GM12891 (cell line): ENCODE measurements around the gene FGF14.

Experiments
- POLR2A ChIP-seq: IDR thresholded peaks from 2 replicates; pipeline ENCODE4 v1.6.1; 2011; ENCODE audit warnings: low read depth, low read length, control low read depth
- POLR2AphosphoS5 ChIP-seq: IDR thresholded peaks from 2 replicates; pipeline ENCODE4 v1.6.1; 2011; ENCODE audit warnings: low read depth, low read length, control low read depth
- POU2F2 ChIP-seq: IDR thresholded peaks from 2 replicates; pipeline ENCODE4 v1.6.1; 2011; ENCODE audit warnings: low read depth, mild to moderate bottlenecking, control low read depth, low read length, moderate library complexity
- TAF1 ChIP-seq: IDR thresholded peaks from 2 replicates; pipeline ENCODE4 v1.6.1; 2011; ENCODE audit warnings: low read depth, low read length, control low read depth

DNA sequence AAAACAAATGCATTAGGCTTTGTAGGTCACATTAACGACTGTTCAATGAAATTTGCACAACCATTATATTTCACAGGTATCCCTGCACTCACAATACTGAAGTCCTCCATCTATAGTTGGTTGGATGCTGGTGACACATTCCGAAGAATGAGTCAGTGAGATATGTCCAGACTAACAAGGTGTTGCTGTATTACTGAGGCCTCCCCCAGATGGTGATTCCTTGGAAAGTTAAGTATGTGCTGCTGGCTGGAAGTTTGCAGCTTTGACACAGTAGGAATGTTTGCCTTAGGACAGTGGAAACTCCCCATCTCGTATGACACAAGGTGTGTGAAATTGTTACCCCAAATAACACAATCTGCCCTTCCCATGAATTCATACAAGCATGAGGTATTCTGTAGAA, 46.6 kb downstream of the FGF14 start:
- TF ChIP-seq POU2F2 (no peak), POLR2AphosphoS5 (no peak), POLR2A (no peak), TAF1 (no peak)
